HepG2 (cell line): ENCODE measurements around the gene ZNF556. TPM values are rescaled to one million over a fixed set of nuclear protein-coding genes. Genes with fewer than 3 reads are reported as not detected.

ENCODE experiments used
- ARID5B ChIP-seq: IDR thresholded peaks from 2 replicates; pipeline ENCODE4 v1.4.0; 2020; ENCODE audit warnings: mild to moderate bottlenecking, missing genetic modification reagents
- ARNTL ChIP-seq: sonication (generic); formaldehyde crosslinking; IDR thresholded peaks from 2 replicates; pipeline ENCODE4 v1.4.0; 2020; ENCODE audit warnings: mild to moderate bottlenecking, missing genetic modification reagents
- HDAC2 ChIP-seq: sonication (generic); formaldehyde crosslinking; IDR thresholded peaks from 2 replicates; pipeline ENCODE4 v1.4.0; 2020; ENCODE audit warnings: missing genetic modification reagents
- HES4 ChIP-seq: sonication (generic); formaldehyde crosslinking; IDR thresholded peaks from 2 replicates; pipeline ENCODE4 v1.9.0; 2021; ENCODE audit warnings: mild to moderate bottlenecking, missing genetic modification reagents, borderline replicate concordance
- HNRNPL ChIP-seq: fragments of 200-400 bp; formaldehyde crosslinking; IDR thresholded peaks from 2 replicates; pipeline ENCODE4 v1.6.1; 2017; ENCODE audit warnings: mild to moderate bottlenecking, low read depth, low read length
- ISL2 ChIP-seq: sonication (generic); formaldehyde crosslinking; IDR thresholded peaks from 2 replicates; pipeline ENCODE4 v1.5.0; 2020; ENCODE audit warnings: missing genetic modification reagents
- KDM4B ChIP-seq: sonication (generic); formaldehyde crosslinking; IDR thresholded peaks from 2 replicates; pipeline ENCODE4 v1.4.0; 2020; ENCODE audit warnings: missing genetic modification reagents
- KDM5B ChIP-seq: sonication (generic); formaldehyde crosslinking; IDR thresholded peaks from 2 replicates; pipeline ENCODE4 v1.4.0; 2020; ENCODE audit warnings: missing genetic modification reagents, mild to moderate bottlenecking, borderline replicate concordance
- MAZ ChIP-seq, 2 experiments: sonication (generic) in 1 of 2; formaldehyde crosslinking in 1 of 2; IDR thresholded peaks; 2 replicates each; pipeline versions ENCODE4 v1.5.0 to v1.6.1; 2012 to 2020; ENCODE audit warnings: low read depth in 2 of 2, mild to moderate bottlenecking in 2 of 2, borderline replicate concordance in 1 of 2, improper control_type of control experiment in 1 of 2, low read length in 1 of 2, missing genetic modification reagents in 1 of 2, moderate library complexity in 1 of 2
- SAFB2 ChIP-seq: sonication (generic); formaldehyde crosslinking; IDR thresholded peaks from 2 replicates; pipeline ENCODE4 v1.5.1; 2020; ENCODE audit warnings: missing genetic modification reagents, low read depth, mild to moderate bottlenecking, borderline replicate concordance
- SALL1 ChIP-seq: sonication (generic); formaldehyde crosslinking; IDR thresholded peaks from 2 replicates; pipeline ENCODE4 v1.8.0; 2022; ENCODE audit warnings: mild to moderate bottlenecking, missing genetic modification reagents
- TARDBP ChIP-seq: sonication (generic); formaldehyde crosslinking; IDR thresholded peaks from 2 replicates; pipeline ENCODE4 v1.8.0; 2022; ENCODE audit warnings: mild to moderate bottlenecking, missing genetic modification reagents
- TSC22D2 ChIP-seq: sonication (generic); formaldehyde crosslinking; IDR thresholded peaks from 2 replicates; pipeline ENCODE4 v1.5.1; 2020; ENCODE audit warnings: missing genetic modification reagents, mild to moderate bottlenecking, borderline replicate concordance
- ZNF142 ChIP-seq: sonication (generic); formaldehyde crosslinking; IDR thresholded peaks from 2 replicates; pipeline ENCODE4 v1.4.0; 2020; ENCODE audit warnings: missing genetic modification reagents
- ZNF335 ChIP-seq: sonication (generic); formaldehyde crosslinking; IDR thresholded peaks from 2 replicates; pipeline ENCODE4 v1.4.0; 2020; ENCODE audit warnings: missing genetic modification reagents
- ZNF430 ChIP-seq: sonication (generic); formaldehyde crosslinking; IDR thresholded peaks from 2 replicates; pipeline ENCODE4 v1.9.0; 2021; ENCODE audit warnings: mild to moderate bottlenecking, missing genetic modification reagents
- ZNF567 ChIP-seq: sonication (generic); formaldehyde crosslinking; IDR thresholded peaks from 2 replicates; pipeline ENCODE4 v1.8.1; 2023; ENCODE audit warnings: mild to moderate bottlenecking, missing genetic modification reagents, borderline replicate concordance
- ZNF572 ChIP-seq: sonication (generic); formaldehyde crosslinking; IDR thresholded peaks from 2 replicates; pipeline ENCODE4 v1.5.1; 2020; ENCODE audit warnings: mild to moderate bottlenecking, missing genetic modification reagents
- polyA plus RNA-seq, 8 experiments: library from polyadenylated mRNA; depleted of rRNA in 3 of 8; stranded (reverse) in 7 of 8; unstranded in 1 of 8; fragments of >200 nt; fragmentation: Illumina TruSeq in 4 of 8; extraction: Trizol in 4 of 8; gene quantifications; 2 replicates each; pipeline versions ENCODE4 v1.2.1 to v1.2.3, GENCODE V29; 2011 to 2016; ENCODE audit warnings: low read depth in 4 of 8, missing spikeins in 1 of 8, mixed read lengths in 1 of 8; ENCODE audit not compliant: insufficient read depth in 1 of 8
- total RNA-seq, 5 experiments: library from RNA; depleted of rRNA; stranded (reverse); fragments of >200 nt; fragmentation: Illumina TruSeq; extraction: Trizol; gene quantifications; 2 replicates each; pipeline ENCODE4 v1.2.3, GENCODE V29; 2016; ENCODE audit warnings: low read depth in 1 of 5

ZNF556 gene
- total and polyA plus RNA-seq, 2 of the 13 experiments (the other 11 are each of a cell fraction or from before 2014, with no cell fraction given) = 4.2 to 28.6 TPM

- peak; percentile 77; the same call in 1 of the 2 replicates for TF ChIP-seq ARID5B (CRISPR knock-in tag)
- TF ChIP-seq TSC22D2 (CRISPR knock-in tag) = peak; percentile 48; the same call in 1 of the 2 replicates
- peak; percentile 81 for TF ChIP-seq ISL2
- TF ChIP-seq SALL1 (CRISPR knock-in tag) = peak; percentile 98
- peak; percentile 21; the same call in 1 of the 2 replicates for TF ChIP-seq ZNF335 (CRISPR knock-in tag)
- TF ChIP-seq TARDBP (CRISPR knock-in tag) = peak; percentile 78; the same call in 1 of the 2 replicates
- peak; percentile 95 for TF ChIP-seq KDM5B
- TF ChIP-seq HNRNPL = 0 out of 2 replicates have a peak, but pooled peaks have one; percentile 5
- 0 out of 2 replicates have a peak, but pooled peaks have one; percentile 47 for TF ChIP-seq HES4
- peak; percentile 81; the same call in 1 of the 2 replicates for TF ChIP-seq ZNF142
- no peak for TF ChIP-seq SAFB2 (CRISPR knock-in tag)
- TF ChIP-seq ZNF572 (CRISPR knock-in tag) = no peak
- TF ChIP-seq ARNTL = 0 out of 2 replicates have a peak, but pooled peaks have one; percentile 24
- TF ChIP-seq ZNF430 (CRISPR knock-in tag) = peak; percentile 20; the same call in 1 of the 2 replicates
- no peak for TF ChIP-seq MAZ (IDR thresholded peaks at IDR 0.05; ENCODE audit: borderline replicate concordance, low read depth, low read length)
- no peak; the same call in 1 of the 2 replicates for TF ChIP-seq MAZ (CRISPR knock-in tag; IDR thresholded peaks at IDR 0.05; ENCODE audit: low read depth)
- no peak for TF ChIP-seq ZNF567 (CRISPR knock-in tag)
- no peak for TF ChIP-seq KDM4B (CRISPR knock-in tag)
- peak; percentile 95 for TF ChIP-seq HDAC2 (CRISPR knock-in tag)
These were observed 26.0 kb upstream of the ZNF556 start, which contains the start of gene ZNF555 (continued) for GRCh38 chr19:2840794-2841791.
